HepG2 (cell line): ENCODE results near the gene GALR3. TPM values are rescaled to one million over a fixed set of nuclear protein-coding genes. Genes with fewer than 3 reads are reported as not detected.

ENCODE experiments used
- ATAC-seq: fragments of 200-7000 bp; cut with Tn5 transposase; 3 replicates; pipeline ENCODE4 v1.9.1; 2020; ENCODE audit warnings: mild to moderate bottlenecking, moderate library complexity
- Bru-seq: library from RNA; stranded (reverse); fragments of 400-500 nt; gene quantifications from one replicate; lab custom pipeline; 2021; lab: Mats Ljungman, UMichigan
- BruChase-seq, 2 experiments: library from RNA; stranded (reverse); fragments of 400-500 nt; gene quantifications; one replicate each; lab custom pipeline; 2021; lab: Mats Ljungman, UMichigan
- BruUV-seq: library from RNA; stranded (reverse); fragments of 400-500 nt; replicated peaks from 2 replicates; lab custom pipeline; 2021; lab: Mats Ljungman, UMichigan
- CTCF ChIA-PET: fragments of 300-600 bp; formaldehyde crosslinking; extraction: SDS; loops from one replicate; lab custom pipeline; 2021; ENCODE audit warnings: low total read pairs, inconsistent platforms, low intra/inter-chr PET ratio; lab: Yijun Ruan, JAX
- POLR2A ChIA-PET: fragments of 350-600 bp; sonication (Branson Sonifier 250); formaldehyde crosslinking; loops from one replicate; lab custom pipeline; 2020; ENCODE audit warnings: antibody characterized with exemption, inconsistent platforms; lab: Yijun Ruan, JAX
- DNase-seq: peaks from one replicate; pipeline ENCODE4 v3.0.0-alpha.2; 2015; ENCODE audit warnings: low spot score
- FAIRE-seq: peaks from 3 replicates; lab custom pipeline; 2011; peaks lifted over from hg19 to GRCh38; lab: Jason Lieb, UNC
- H2AFZ ChIP-seq: one replicate; pipeline ENCODE4 v1.6.1; 2011; ENCODE audit warnings: low read length, inconsistent platforms
- H3K27ac ChIP-seq: fragments of 300-600 bp; 3 replicates; pipeline ENCODE4 v1.8.0; 2011; ENCODE audit warnings: mixed run types, mild to moderate bottlenecking, mixed read lengths, low read length, inconsistent platforms; ENCODE audit not compliant: insufficient read depth; ENCODE audit errors: extremely low read length
- H3K27me3 ChIP-seq, 2 experiments: fragments of 200-600 bp in 1 of 2; 2 replicates in 1 of 2; 3 replicates in 1 of 2; pipeline versions ENCODE4 v1.6.0 to v1.8.0; 2011; ENCODE audit warnings: low read length in 2 of 2, mild to moderate bottlenecking in 2 of 2, moderate library complexity in 2 of 2, inconsistent platforms in 1 of 2; ENCODE audit not compliant: insufficient read depth in 2 of 2, control insufficient read depth in 1 of 2
- H3K36me3 ChIP-seq, 2 experiments: fragments of 200-600 bp in 1 of 2; replicated peaks in 1 of 2; 2 replicates in 1 of 2; 3 replicates in 1 of 2; pipeline versions ENCODE4 v1.5.1 to v1.8.0; 2011; ENCODE audit warnings: low read length in 2 of 2, inconsistent platforms in 1 of 2; ENCODE audit not compliant: insufficient read depth in 2 of 2, control insufficient read depth in 1 of 2
- H3K4me1 ChIP-seq: 2 replicates; pipeline ENCODE4 v1.5.1; 2012; ENCODE audit warnings: low read length, inconsistent platforms; ENCODE audit not compliant: insufficient read depth
- H3K4me2 ChIP-seq: 2 replicates; pipeline ENCODE4 v1.6.0; 2011; ENCODE audit warnings: low read depth, low read length, inconsistent platforms
- H3K4me3 ChIP-seq, 3 experiments: fragments of 200-600 bp in 1 of 3; sonication (generic), shearing (Covaris generic) in 1 of 3; replicated peaks in 1 of 3; 2 replicates each; pipeline ENCODE4 v1.5.1; 2011 to 2016; ENCODE audit warnings: low read length in 3 of 3, inconsistent platforms in 2 of 3, low read depth in 2 of 3, mild to moderate bottlenecking in 2 of 3, control low read depth in 1 of 3, mixed read lengths in 1 of 3; ENCODE audit not compliant: insufficient read depth in 1 of 3
- H3K79me2 ChIP-seq: one replicate; pipeline ENCODE4 v1.6.1; 2011; ENCODE audit warnings: low read length, inconsistent platforms; ENCODE audit not compliant: insufficient read depth
- H3K9ac ChIP-seq: 2 replicates; pipeline ENCODE4 v1.6.0; 2011; ENCODE audit warnings: mild to moderate bottlenecking, low read depth, low read length, inconsistent platforms; ENCODE audit not compliant: insufficient read depth
- H3K9me3 ChIP-seq: 2 replicates; pipeline ENCODE4 v1.5.1; 2012; ENCODE audit warnings: mild to moderate bottlenecking, low read length
- H4K20me1 ChIP-seq: 2 replicates; pipeline ENCODE4 v1.6.0; 2011; ENCODE audit warnings: inconsistent platforms, mild to moderate bottlenecking, low read length, moderate library complexity; ENCODE audit not compliant: insufficient read depth
- HNRNPL ChIP-seq: fragments of 200-400 bp; formaldehyde crosslinking; IDR thresholded peaks from 2 replicates; pipeline ENCODE4 v1.6.1; 2017; ENCODE audit warnings: mild to moderate bottlenecking, low read depth, low read length
- WGBS: methylation state at CpG from one replicate; pipeline ENCODE4 v1.1.6; 2017; ENCODE audit warnings: low lambda C conversion rate; 5-methylcytosine and 5-hydroxymethylcytosine counted together
- in situ Hi-C: cut with HindIII; loops from 2 replicates; pipeline ENCODE4 v1.10.0; 2017; ENCODE audit warnings: low pct_unique_long_range_greater_than_20kb; ENCODE audit not compliant: extremely low pct_ligation_motif_present
- intact Hi-C: fragments of 100-400 bp; cut with micrococcal nuclease; formaldehyde crosslinking; loops from one replicate; pipeline ENCODE4 v1.10.0; 2022; ENCODE audit not compliant: unreplicated experiment
- long read RNA-seq, 2 experiments: library from RNA in 1 of 2; library from polyadenylated mRNA in 1 of 2; stranded (forward) in 1 of 2; unstranded in 1 of 2; transcript quantifications; one replicate each; pipeline ENCODE4 v2.0.0, GENCODE V29; 2019 to 2022
- polyA minus RNA-seq, 3 experiments: library from RNA; depleted of rRNA, polyadenylated mRNA; stranded (reverse); fragments of >200 nt; gene quantifications; 2 replicates each; pipeline ENCODE4 v1.2.3, GENCODE V29; 2011; ENCODE audit warnings: low replicate concordance in 1 of 3
- polyA plus RNA-seq, 8 experiments: library from polyadenylated mRNA; depleted of rRNA in 3 of 8; stranded (reverse) in 7 of 8; unstranded in 1 of 8; fragments of >200 nt; fragmentation: Illumina TruSeq in 4 of 8; extraction: Trizol in 4 of 8; gene quantifications; 2 replicates each; pipeline versions ENCODE4 v1.2.1 to v1.2.3, GENCODE V29; 2011 to 2016; ENCODE audit warnings: low read depth in 4 of 8, missing spikeins in 1 of 8, mixed read lengths in 1 of 8; ENCODE audit not compliant: insufficient read depth in 1 of 8
- total RNA-seq, 5 experiments: library from RNA; depleted of rRNA; stranded (reverse); fragments of >200 nt; fragmentation: Illumina TruSeq; extraction: Trizol; gene quantifications; 2 replicates each; pipeline ENCODE4 v1.2.3, GENCODE V29; 2016; ENCODE audit warnings: low read depth in 1 of 5
- TF ChIP-seq, protein P1 (sequence below): sonication (generic); formaldehyde crosslinking; IDR thresholded peaks from 2 replicates; pipeline ENCODE4 v1.4.0; 2020; ENCODE audit warnings: mild to moderate bottlenecking, missing genetic modification reagents

The GALR3 gene, protein sequence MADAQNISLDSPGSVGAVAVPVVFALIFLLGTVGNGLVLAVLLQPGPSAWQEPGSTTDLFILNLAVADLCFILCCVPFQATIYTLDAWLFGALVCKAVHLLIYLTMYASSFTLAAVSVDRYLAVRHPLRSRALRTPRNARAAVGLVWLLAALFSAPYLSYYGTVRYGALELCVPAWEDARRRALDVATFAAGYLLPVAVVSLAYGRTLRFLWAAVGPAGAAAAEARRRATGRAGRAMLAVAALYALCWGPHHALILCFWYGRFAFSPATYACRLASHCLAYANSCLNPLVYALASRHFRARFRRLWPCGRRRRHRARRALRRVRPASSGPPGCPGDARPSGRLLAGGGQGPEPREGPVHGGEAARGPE
- total RNA-seq (2016; rRNA removed; fragmentation: Illumina TruSeq; extraction: Trizol) = not detected in 2 replicates
- not detected in 2 replicates for total RNA-seq (2016; cell fraction: cytosol; rRNA removed; fragmentation: Illumina TruSeq; extraction: Trizol; ENCODE audit: low read depth)
- 0.15 TPM in 1 of 2 replicates, not detected in the other for total RNA-seq (2016; cell fraction: insoluble cytoplasmic fraction; rRNA removed; fragmentation: Illumina TruSeq; extraction: Trizol)
- not detected in 2 replicates for total RNA-seq (2016; cell fraction: membrane; rRNA removed; fragmentation: Illumina TruSeq; extraction: Trizol)
- not detected in 2 replicates for total RNA-seq (2016; cell fraction: nucleus; rRNA removed; fragmentation: Illumina TruSeq; extraction: Trizol)
- polyA plus RNA-seq (2011; rRNA removed) = 0.05 and 0.13 TPM in 2 replicates
- polyA plus RNA-seq (2011; cell fraction: cytosol; rRNA removed) = 0.06 and 0.12 TPM in 2 replicates
- 1.1 and 1.7 TPM in 2 replicates for polyA plus RNA-seq (2011; cell fraction: nucleus; rRNA removed)
- polyA plus RNA-seq (2012) = not detected in 2 replicates
- 0.11 TPM in 1 of 2 replicates, not detected in the other for polyA plus RNA-seq (2016; cell fraction: cytosol; fragmentation: Illumina TruSeq; extraction: Trizol; ENCODE audit: low read depth)
- polyA plus RNA-seq (2016; cell fraction: insoluble cytoplasmic fraction; fragmentation: Illumina TruSeq; extraction: Trizol; ENCODE audit: low read depth) = not detected in 2 replicates
- not detected in 2 replicates for polyA plus RNA-seq (2016; cell fraction: membrane; fragmentation: Illumina TruSeq; extraction: Trizol; ENCODE audit: low read depth)
- not detected in 2 replicates for polyA plus RNA-seq (2016; cell fraction: nucleus; fragmentation: Illumina TruSeq; extraction: Trizol; ENCODE audit: insufficient read depth, low read depth)
- 1.8 TPM in 1 of 2 replicates, not detected in the other for polyA minus RNA-seq (2011; rRNA and poly(A)+ RNA removed; ENCODE audit: low replicate concordance)
- not detected in 2 replicates for polyA minus RNA-seq (2011; cell fraction: cytosol; rRNA and poly(A)+ RNA removed)
- polyA minus RNA-seq (2011; cell fraction: nucleus; rRNA and poly(A)+ RNA removed) = 0.77 TPM in 1 of 2 replicates, not detected in the other
- Bru-seq, nascent RNA = percentile 31 among the genes with signal in this experiment
- percentile 37 among the genes with signal in this experiment for BruChase-seq, experiment 1, labeled RNA remaining after a 6-hour chase
- BruChase-seq, experiment 2, labeled RNA remaining after a 2-hour chase = percentile 30 among the genes with signal in this experiment
- long read RNA-seq, experiment 1 = 0 reads
- long read RNA-seq, experiment 2, partial matches to known transcripts = 0 of 1 reads
- long read RNA-seq, experiment 2, other reads (novel, unspliced or antisense) = 1 of 1 reads

DNA sequence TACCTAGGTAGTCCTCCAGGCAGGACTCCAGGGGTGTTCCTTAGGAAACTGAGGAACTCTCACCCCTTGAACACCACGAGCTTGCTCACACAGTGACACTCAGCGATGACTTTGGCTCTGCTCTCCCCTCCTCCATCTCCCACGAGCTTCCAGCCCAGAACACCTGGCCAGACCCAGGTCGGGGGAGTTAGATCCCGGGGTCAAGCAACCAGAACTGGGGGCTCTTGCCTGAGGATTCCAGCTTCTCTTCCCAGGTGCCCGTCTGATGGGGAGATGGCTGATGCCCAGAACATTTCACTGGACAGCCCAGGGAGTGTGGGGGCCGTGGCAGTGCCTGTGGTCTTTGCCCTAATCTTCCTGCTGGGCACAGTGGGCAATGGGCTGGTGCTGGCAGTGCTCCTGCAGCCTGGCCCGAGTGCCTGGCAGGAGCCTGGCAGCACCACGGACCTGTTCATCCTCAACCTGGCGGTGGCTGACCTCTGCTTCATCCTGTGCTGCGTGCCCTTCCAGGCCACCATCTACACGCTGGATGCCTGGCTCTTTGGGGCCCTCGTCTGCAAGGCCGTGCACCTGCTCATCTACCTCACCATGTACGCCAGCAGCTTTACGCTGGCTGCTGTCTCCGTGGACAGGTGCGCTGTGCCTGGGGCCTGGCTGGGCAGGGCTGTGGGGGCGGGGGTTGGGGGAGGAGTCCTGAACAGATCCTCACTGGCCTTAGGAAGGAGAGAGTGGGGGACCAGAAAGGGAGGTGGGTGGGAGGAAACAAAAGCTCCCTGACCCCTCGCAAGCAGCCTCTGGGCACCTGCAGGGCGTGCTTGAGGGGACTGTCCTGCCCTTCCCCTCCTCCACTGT, at the start of gene GALR3:
Gene GALR3, plus strand, starts transcription at position 249 of the 852 bp plus-strand sequence. Its CDS starts 25 bp downstream, at position 274.
- peak; percentile 65; the same call in 1 of the 2 replicates for TF ChIP-seq HNRNPL
- TF ChIP-seq, protein P1, sequence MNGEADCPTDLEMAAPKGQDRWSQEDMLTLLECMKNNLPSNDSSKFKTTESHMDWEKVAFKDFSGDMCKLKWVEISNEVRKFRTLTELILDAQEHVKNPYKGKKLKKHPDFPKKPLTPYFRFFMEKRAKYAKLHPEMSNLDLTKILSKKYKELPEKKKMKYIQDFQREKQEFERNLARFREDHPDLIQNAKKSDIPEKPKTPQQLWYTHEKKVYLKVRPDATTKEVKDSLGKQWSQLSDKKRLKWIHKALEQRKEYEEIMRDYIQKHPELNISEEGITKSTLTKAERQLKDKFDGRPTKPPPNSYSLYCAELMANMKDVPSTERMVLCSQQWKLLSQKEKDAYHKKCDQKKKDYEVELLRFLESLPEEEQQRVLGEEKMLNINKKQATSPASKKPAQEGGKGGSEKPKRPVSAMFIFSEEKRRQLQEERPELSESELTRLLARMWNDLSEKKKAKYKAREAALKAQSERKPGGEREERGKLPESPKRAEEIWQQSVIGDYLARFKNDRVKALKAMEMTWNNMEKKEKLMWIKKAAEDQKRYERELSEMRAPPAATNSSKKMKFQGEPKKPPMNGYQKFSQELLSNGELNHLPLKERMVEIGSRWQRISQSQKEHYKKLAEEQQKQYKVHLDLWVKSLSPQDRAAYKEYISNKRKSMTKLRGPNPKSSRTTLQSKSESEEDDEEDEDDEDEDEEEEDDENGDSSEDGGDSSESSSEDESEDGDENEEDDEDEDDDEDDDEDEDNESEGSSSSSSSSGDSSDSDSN = no peak
- intact Hi-C loops (no loop called here), in situ Hi-C loops (no loop called here)
- Histone ChIP-seq H3K27ac (no peak within 1 kb of the TSS), H3K4me1 (peaks cover 44% of the 10 kb centered on the region), H3K36me3 (no peaks in the 10 kb centered on the region), H3K9me3 (no peaks in the 10 kb centered on the region), H4K20me1 (no peaks in the 10 kb centered on the region), H3K9ac (no peak within 1 kb of the TSS), H3K4me3 (peak within 1 kb of the TSS in 2 of 3 experiments; percentile 20 to 34; a peak in 2 of 6 replicates), H3K27me3 (no peaks in the 10 kb centered on the region), H2AFZ (no peak within 1 kb of the TSS), H3K79me2 (no peaks in the 10 kb centered on the region), H3K4me2 (peak within 1 kb of the TSS; percentile 41)
- BruUV-seq = no TSS peak
- 51% methylated on average over 9 of the region's 21 CpGs for WGBS
- DNase-seq (no peak), ATAC-seq (peak; percentile 2; the same call in 2 of the 3 replicates), FAIRE-seq (no peak)
- ChIA-PET CTCF (no interaction called here), POLR2A (interaction anchor here (0.6 to 1.4 kb wide), 5 partner anchors 9 to 29 kb away, joined by 3 read pairs; partner anchors contain the start of genes ANKRD54 and GCAT)
